HepG2 (cell line): ENCODE results near the gene COL5A1. TPM values are rescaled to one million over a fixed set of nuclear protein-coding genes. Genes with fewer than 3 reads are reported as not detected.

Experiments used
- ATAC-seq: fragments of 200-7000 bp; cut with Tn5 transposase; 3 replicates; pipeline ENCODE4 v1.9.1; 2020; ENCODE audit warnings: mild to moderate bottlenecking, moderate library complexity
- BruUV-seq: library from RNA; stranded (reverse); fragments of 400-500 nt; replicated peaks from 2 replicates; lab custom pipeline; 2021; lab: Mats Ljungman, UMichigan
- CTCF ChIA-PET: fragments of 300-600 bp; formaldehyde crosslinking; extraction: SDS; loops from one replicate; lab custom pipeline; 2021; ENCODE audit warnings: low total read pairs, inconsistent platforms, low intra/inter-chr PET ratio; lab: Yijun Ruan, JAX
- POLR2A ChIA-PET: fragments of 350-600 bp; sonication (Branson Sonifier 250); formaldehyde crosslinking; loops from one replicate; lab custom pipeline; 2020; ENCODE audit warnings: antibody characterized with exemption, inconsistent platforms; lab: Yijun Ruan, JAX
- DNase-seq: peaks from one replicate; pipeline ENCODE4 v3.0.0-alpha.2; 2015; ENCODE audit warnings: low spot score
- FAIRE-seq: peaks from 3 replicates; lab custom pipeline; 2011; peaks lifted over from hg19 to GRCh38; lab: Jason Lieb, UNC
- H2AFZ ChIP-seq: one replicate; pipeline ENCODE4 v1.6.1; 2011; ENCODE audit warnings: low read length, inconsistent platforms
- H3K27ac ChIP-seq: fragments of 300-600 bp; 3 replicates; pipeline ENCODE4 v1.8.0; 2011; ENCODE audit warnings: mixed run types, mild to moderate bottlenecking, mixed read lengths, low read length, inconsistent platforms; ENCODE audit not compliant: insufficient read depth; ENCODE audit errors: extremely low read length
- H3K27me3 ChIP-seq, 2 experiments: fragments of 200-600 bp in 1 of 2; 2 replicates in 1 of 2; 3 replicates in 1 of 2; pipeline versions ENCODE4 v1.6.0 to v1.8.0; 2011; ENCODE audit warnings: low read length in 2 of 2, mild to moderate bottlenecking in 2 of 2, moderate library complexity in 2 of 2, inconsistent platforms in 1 of 2; ENCODE audit not compliant: insufficient read depth in 2 of 2, control insufficient read depth in 1 of 2
- H3K36me3 ChIP-seq, 2 experiments: fragments of 200-600 bp in 1 of 2; replicated peaks in 1 of 2; 2 replicates in 1 of 2; 3 replicates in 1 of 2; pipeline versions ENCODE4 v1.5.1 to v1.8.0; 2011; ENCODE audit warnings: low read length in 2 of 2, inconsistent platforms in 1 of 2; ENCODE audit not compliant: insufficient read depth in 2 of 2, control insufficient read depth in 1 of 2
- H3K4me1 ChIP-seq: 2 replicates; pipeline ENCODE4 v1.5.1; 2012; ENCODE audit warnings: low read length, inconsistent platforms; ENCODE audit not compliant: insufficient read depth
- H3K4me2 ChIP-seq: 2 replicates; pipeline ENCODE4 v1.6.0; 2011; ENCODE audit warnings: low read depth, low read length, inconsistent platforms
- H3K4me3 ChIP-seq, 3 experiments: fragments of 200-600 bp in 1 of 3; sonication (generic), shearing (Covaris generic) in 1 of 3; replicated peaks in 1 of 3; 2 replicates each; pipeline ENCODE4 v1.5.1; 2011 to 2016; ENCODE audit warnings: low read length in 3 of 3, inconsistent platforms in 2 of 3, low read depth in 2 of 3, mild to moderate bottlenecking in 2 of 3, control low read depth in 1 of 3, mixed read lengths in 1 of 3; ENCODE audit not compliant: insufficient read depth in 1 of 3
- H3K79me2 ChIP-seq: one replicate; pipeline ENCODE4 v1.6.1; 2011; ENCODE audit warnings: low read length, inconsistent platforms; ENCODE audit not compliant: insufficient read depth
- H3K9ac ChIP-seq: 2 replicates; pipeline ENCODE4 v1.6.0; 2011; ENCODE audit warnings: mild to moderate bottlenecking, low read depth, low read length, inconsistent platforms; ENCODE audit not compliant: insufficient read depth
- H3K9me3 ChIP-seq: 2 replicates; pipeline ENCODE4 v1.5.1; 2012; ENCODE audit warnings: mild to moderate bottlenecking, low read length
- H4K20me1 ChIP-seq: 2 replicates; pipeline ENCODE4 v1.6.0; 2011; ENCODE audit warnings: inconsistent platforms, mild to moderate bottlenecking, low read length, moderate library complexity; ENCODE audit not compliant: insufficient read depth
- RBAK ChIP-seq: sonication (generic); formaldehyde crosslinking; IDR thresholded peaks from 2 replicates; pipeline ENCODE4 v1.5.1; 2020; ENCODE audit warnings: mild to moderate bottlenecking, missing genetic modification reagents
- RFXAP ChIP-seq: sonication (generic); formaldehyde crosslinking; IDR thresholded peaks from 2 replicates; pipeline ENCODE4 v1.4.0; 2020; ENCODE audit warnings: missing genetic modification reagents, borderline replicate concordance
- ZFP1 ChIP-seq: IDR thresholded peaks from 2 replicates; pipeline ENCODE4 v1.6.1; 2016
- WGBS: methylation state at CpG from one replicate; pipeline ENCODE4 v1.1.6; 2017; ENCODE audit warnings: low lambda C conversion rate; 5-methylcytosine and 5-hydroxymethylcytosine counted together
- in situ Hi-C: cut with HindIII; loops from 2 replicates; pipeline ENCODE4 v1.10.0; 2017; ENCODE audit warnings: low pct_unique_long_range_greater_than_20kb; ENCODE audit not compliant: extremely low pct_ligation_motif_present
- intact Hi-C: fragments of 100-400 bp; cut with micrococcal nuclease; formaldehyde crosslinking; loops from one replicate; pipeline ENCODE4 v1.10.0; 2022; ENCODE audit not compliant: unreplicated experiment
- polyA plus RNA-seq, 8 experiments: library from polyadenylated mRNA; depleted of rRNA in 3 of 8; stranded (reverse) in 7 of 8; unstranded in 1 of 8; fragments of >200 nt; fragmentation: Illumina TruSeq in 4 of 8; extraction: Trizol in 4 of 8; gene quantifications; 2 replicates each; pipeline versions ENCODE4 v1.2.1 to v1.2.3, GENCODE V29; 2011 to 2016; ENCODE audit warnings: low read depth in 4 of 8, missing spikeins in 1 of 8, mixed read lengths in 1 of 8; ENCODE audit not compliant: insufficient read depth in 1 of 8
- total RNA-seq, 5 experiments: library from RNA; depleted of rRNA; stranded (reverse); fragments of >200 nt; fragmentation: Illumina TruSeq; extraction: Trizol; gene quantifications; 2 replicates each; pipeline ENCODE4 v1.2.3, GENCODE V29; 2016; ENCODE audit warnings: low read depth in 1 of 5
- TF ChIP-seq, protein P1 (sequence below), 2 experiments: IDR thresholded peaks; 2 replicates each; pipeline ENCODE4 v1.6.1; 2011 to 2012; ENCODE audit warnings: low read length in 2 of 2, borderline replicate concordance in 1 of 2, low read depth in 1 of 2, mild to moderate bottlenecking in 1 of 2, moderate library complexity in 1 of 2
- TF ChIP-seq, protein P2 (sequence below): sonication (generic); formaldehyde crosslinking; IDR thresholded peaks from 2 replicates; pipeline ENCODE4 v1.4.0; 2020; ENCODE audit warnings: mild to moderate bottlenecking, missing genetic modification reagents
- TF ChIP-seq, protein P3 (sequence below): sonication (generic); formaldehyde crosslinking; IDR thresholded peaks from 2 replicates; pipeline ENCODE4 v1.5.0; 2020; ENCODE audit warnings: missing genetic modification reagents, mild to moderate bottlenecking, borderline replicate concordance

COL5A1 gene
- total and polyA plus RNA-seq, 2 of the 13 experiments (the other 11 are each of a cell fraction or from before 2014, with no cell fraction given) = not detected

DNA sequence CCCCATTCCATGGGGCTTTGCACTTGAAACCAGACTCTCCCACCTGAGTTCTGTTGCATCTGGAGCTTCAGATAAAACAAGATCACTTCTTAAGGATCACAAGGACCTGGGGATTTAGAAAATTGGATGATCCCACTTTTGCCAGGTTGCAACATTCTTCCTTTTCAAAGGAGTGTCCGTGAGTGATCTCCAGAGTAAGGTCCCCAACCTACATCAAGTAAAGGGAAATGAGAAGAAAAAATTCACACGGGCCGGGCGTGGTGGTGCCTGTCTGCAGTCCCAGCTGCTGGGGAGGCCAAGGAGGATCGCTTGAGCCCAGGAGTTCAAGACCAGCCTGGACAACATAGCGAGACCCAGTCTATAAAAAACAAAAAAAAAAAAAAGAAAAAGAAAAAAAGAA is 41.2 kb upstream of the COL5A1 start (continued):
- TF ChIP-seq ZFP1 (CRISPR knock-in tag) = no peak
- TF ChIP-seq, protein P1, sequence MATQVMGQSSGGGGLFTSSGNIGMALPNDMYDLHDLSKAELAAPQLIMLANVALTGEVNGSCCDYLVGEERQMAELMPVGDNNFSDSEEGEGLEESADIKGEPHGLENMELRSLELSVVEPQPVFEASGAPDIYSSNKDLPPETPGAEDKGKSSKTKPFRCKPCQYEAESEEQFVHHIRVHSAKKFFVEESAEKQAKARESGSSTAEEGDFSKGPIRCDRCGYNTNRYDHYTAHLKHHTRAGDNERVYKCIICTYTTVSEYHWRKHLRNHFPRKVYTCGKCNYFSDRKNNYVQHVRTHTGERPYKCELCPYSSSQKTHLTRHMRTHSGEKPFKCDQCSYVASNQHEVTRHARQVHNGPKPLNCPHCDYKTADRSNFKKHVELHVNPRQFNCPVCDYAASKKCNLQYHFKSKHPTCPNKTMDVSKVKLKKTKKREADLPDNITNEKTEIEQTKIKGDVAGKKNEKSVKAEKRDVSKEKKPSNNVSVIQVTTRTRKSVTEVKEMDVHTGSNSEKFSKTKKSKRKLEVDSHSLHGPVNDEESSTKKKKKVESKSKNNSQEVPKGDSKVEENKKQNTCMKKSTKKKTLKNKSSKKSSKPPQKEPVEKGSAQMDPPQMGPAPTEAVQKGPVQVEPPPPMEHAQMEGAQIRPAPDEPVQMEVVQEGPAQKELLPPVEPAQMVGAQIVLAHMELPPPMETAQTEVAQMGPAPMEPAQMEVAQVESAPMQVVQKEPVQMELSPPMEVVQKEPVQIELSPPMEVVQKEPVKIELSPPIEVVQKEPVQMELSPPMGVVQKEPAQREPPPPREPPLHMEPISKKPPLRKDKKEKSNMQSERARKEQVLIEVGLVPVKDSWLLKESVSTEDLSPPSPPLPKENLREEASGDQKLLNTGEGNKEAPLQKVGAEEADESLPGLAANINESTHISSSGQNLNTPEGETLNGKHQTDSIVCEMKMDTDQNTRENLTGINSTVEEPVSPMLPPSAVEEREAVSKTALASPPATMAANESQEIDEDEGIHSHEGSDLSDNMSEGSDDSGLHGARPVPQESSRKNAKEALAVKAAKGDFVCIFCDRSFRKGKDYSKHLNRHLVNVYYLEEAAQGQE (IDR thresholded peaks at IDR 0.05; ENCODE audit: borderline replicate concordance in 1 of 2, low read depth in 1 of 2, low read length in 2 of 2) = no peak
- TF ChIP-seq, protein P2, sequence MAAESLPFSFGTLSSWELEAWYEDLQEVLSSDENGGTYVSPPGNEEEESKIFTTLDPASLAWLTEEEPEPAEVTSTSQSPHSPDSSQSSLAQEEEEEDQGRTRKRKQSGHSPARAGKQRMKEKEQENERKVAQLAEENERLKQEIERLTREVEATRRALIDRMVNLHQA (CRISPR knock-in tag) = no peak
- TF ChIP-seq, protein P3, sequence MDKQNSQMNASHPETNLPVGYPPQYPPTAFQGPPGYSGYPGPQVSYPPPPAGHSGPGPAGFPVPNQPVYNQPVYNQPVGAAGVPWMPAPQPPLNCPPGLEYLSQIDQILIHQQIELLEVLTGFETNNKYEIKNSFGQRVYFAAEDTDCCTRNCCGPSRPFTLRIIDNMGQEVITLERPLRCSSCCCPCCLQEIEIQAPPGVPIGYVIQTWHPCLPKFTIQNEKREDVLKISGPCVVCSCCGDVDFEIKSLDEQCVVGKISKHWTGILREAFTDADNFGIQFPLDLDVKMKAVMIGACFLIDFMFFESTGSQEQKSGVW (CRISPR knock-in tag) = no peak

DNA sequence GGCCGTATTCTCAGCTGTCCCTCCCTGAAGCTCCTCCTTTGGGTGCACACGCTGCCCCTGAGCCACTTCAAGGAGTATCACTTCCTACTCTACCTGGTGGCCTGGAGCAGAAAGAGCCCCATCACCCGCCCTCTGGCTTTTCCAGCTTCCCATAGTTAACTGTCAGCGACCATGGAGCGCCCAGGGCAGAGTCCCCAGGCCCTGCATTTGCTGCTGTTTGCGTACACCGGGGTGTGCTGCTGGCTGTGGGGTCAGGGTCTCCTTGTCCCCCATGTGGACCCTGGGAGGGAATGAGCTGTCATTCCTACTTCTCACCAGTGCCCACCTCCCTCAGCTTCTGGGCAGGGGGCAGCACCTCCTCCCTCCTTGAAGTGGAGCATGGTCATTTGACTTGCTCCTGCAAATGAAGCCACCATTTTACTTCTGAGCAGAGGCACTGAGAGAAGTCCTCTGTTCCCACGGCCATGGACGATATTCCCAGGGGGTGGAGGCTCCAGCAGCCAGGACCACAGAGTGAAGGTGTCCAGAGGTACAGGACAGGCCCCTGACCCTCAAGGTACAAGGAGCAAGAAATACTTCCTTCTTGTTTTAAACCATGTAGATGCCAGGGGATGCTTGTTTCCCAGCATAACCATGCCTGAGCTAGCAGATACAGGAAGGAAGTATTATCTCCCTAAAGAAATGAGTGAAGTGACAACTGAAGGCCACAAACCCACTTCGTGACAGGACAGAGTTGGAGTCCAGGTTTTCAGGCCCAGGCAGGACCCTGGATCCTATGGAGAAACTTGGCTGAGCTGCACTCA is 40.6 kb upstream of the COL5A1 start:
- no peak for TF ChIP-seq RFXAP (CRISPR knock-in tag)
- peak; percentile 89 for TF ChIP-seq RBAK (CRISPR knock-in tag)
- H3K9me3 ChIP-seq = no peaks in the 10 kb centered on the region
- intact Hi-C loops = no loop called here
- ChIA-PET POLR2A (no interaction called here), CTCF (no interaction called here)
- H3K4me3 ChIP-seq = no peak overlapping the region
- H4K20me1 ChIP-seq = 0 out of 2 replicates have a peak, but pooled peaks cover 2% of the 10 kb centered on the region
- no peak overlapping the region for H3K4me2 ChIP-seq
- peaks cover 3 to 57% of the 10 kb centered on the region in 2 experiments; a peak in 3 of 5 replicates for H3K27me3 ChIP-seq
- no peaks in the 10 kb centered on the region for H3K4me1 ChIP-seq
- no peak overlapping the region for H3K27ac ChIP-seq
- FAIRE-seq = no peak
- no peak overlapping the region for H3K9ac ChIP-seq
- H3K79me2 ChIP-seq = no peaks in the 10 kb centered on the region
- in situ Hi-C loops = no loop called here
- ATAC-seq = no peak
- no TSS peak for BruUV-seq
- WGBS = 15% methylated on average over 6 of the region's 10 CpGs
- DNase-seq = no peak
- no peaks in the 10 kb centered on the region for H3K36me3 ChIP-seq
- H2AFZ ChIP-seq = no peak overlapping the region
